AG04449 (cell line): Measurements from ENCODE around the gene FAM20C.
A peak's percentile ranks its signal among the peaks of the same experiment; 100 is the strongest.

Experiments used
- CTCF ChIA-PET: fragments of 350-600 bp; formaldehyde crosslinking; extraction: SDS; loops from one replicate; lab custom pipeline; 2021; ENCODE audit warnings: antibody characterized with exemption; lab: Yijun Ruan, JAX
- POLR2A ChIA-PET: fragments of 400-600, 350-600 bp; formaldehyde crosslinking; extraction: SDS; loops from one replicate; lab custom pipeline; 2020; ENCODE audit warnings: antibody characterized with exemption, inconsistent platforms; lab: Yijun Ruan, JAX
- DNase-seq: peaks from one replicate; pipeline ENCODE4 v3.0.0-alpha.2; 2010; ENCODE audit warnings: low read depth, low spot score
- H3K4me3 ChIP-seq: 2 replicates; pipeline ENCODE4 v1.5.1; 2011; ENCODE audit warnings: low read depth, mild to moderate bottlenecking, control low read depth, low read length
- CTCF ChIP-seq: IDR thresholded peaks from one replicate; pipeline ENCODE4 v1.5.1; 2011; ENCODE audit warnings: mild to moderate bottlenecking, moderate library complexity, low read length, control low read depth, inconsistent platforms; ENCODE audit not compliant: insufficient read depth; ENCODE audit errors: missing control alignments

FAM20C gene

GRCh38 chr7:231030-231857 is 38.9 kb downstream of the FAM20C start:
- no peak overlapping the region for H3K4me3 ChIP-seq
- POLR2A ChIA-PET: no interaction called here
- TF ChIP-seq CTCF: peak; percentile 30
- no peak for DNase-seq
- CTCF ChIA-PET: no interaction called here

GRCh38 chr7:231858-232246 is 39.5 kb downstream of the FAM20C start:
- H3K4me3 ChIP-seq: no peak overlapping the region
- CTCF ChIA-PET: no interaction called here
- no peak for TF ChIP-seq CTCF
- POLR2A ChIA-PET: no interaction called here
- DNase-seq: no peak

GRCh38 chr7:232410-233248 is 40.3 kb downstream of the FAM20C start:
- ChIA-PET POLR2A (no interaction called here), CTCF (interaction anchor here (1.7 kb wide), 1 partner anchor 168 kb away, joined by 4 read pairs; no protein-coding TSS in a partner anchor)
- no peak overlapping the region for H3K4me3 ChIP-seq
- no peak for TF ChIP-seq CTCF
- DNase-seq: no peak

GRCh38 chr7:233249-234035 is 41.1 kb downstream of the FAM20C start:
- ChIA-PET POLR2A (no interaction called here), CTCF (interaction anchor here (1.0 to 1.7 kb wide), 2 partner anchors 169 to 171 kb away, joined by 3 to 4 read pairs; no protein-coding TSS in a partner anchor)
- no peak for DNase-seq
- no peak for TF ChIP-seq CTCF
- H3K4me3 ChIP-seq: no peak overlapping the region

GRCh38 chr7:234051-234707 is 41.8 kb downstream of the FAM20C start:
- DNase-seq: no peak
- ChIA-PET CTCF (interaction anchor here (1.0 to 1.7 kb wide), 2 partner anchors 170 to 172 kb away, joined by 3 to 4 read pairs; no protein-coding TSS in a partner anchor), POLR2A (no interaction called here)
- H3K4me3 ChIP-seq: no peak overlapping the region
- no peak for TF ChIP-seq CTCF
